Cardiac fibroblast (primary cell): ENCODE data around the gene PRKN.
A peak's percentile ranks its signal among the peaks of the same experiment; 100 is the strongest.

Experiments used
- DNase-seq, 2 donors: peaks; one replicate each; pipeline versions ENCODE4 v3.0.0 to v3.0.0-alpha.2; 2010; ENCODE audit warnings: low read depth in 2 of 2
- H3K4me3 ChIP-seq, 2 donors: replicated peaks in 1 of 2; 1 replicate in 1 of 2; 2 replicates in 1 of 2; pipeline ENCODE4 v1.5.1; 2011; ENCODE audit warnings: low read depth in 2 of 2, low read length in 2 of 2, mild to moderate bottlenecking in 2 of 2, moderate library complexity in 1 of 2
- TF ChIP-seq, protein P1 (sequence below): IDR thresholded peaks from one replicate; pipeline ENCODE4 v1.5.1; 2011; ENCODE audit warnings: low read depth, mild to moderate bottlenecking, low read length, inconsistent platforms

Gene PRKN

DNA sequence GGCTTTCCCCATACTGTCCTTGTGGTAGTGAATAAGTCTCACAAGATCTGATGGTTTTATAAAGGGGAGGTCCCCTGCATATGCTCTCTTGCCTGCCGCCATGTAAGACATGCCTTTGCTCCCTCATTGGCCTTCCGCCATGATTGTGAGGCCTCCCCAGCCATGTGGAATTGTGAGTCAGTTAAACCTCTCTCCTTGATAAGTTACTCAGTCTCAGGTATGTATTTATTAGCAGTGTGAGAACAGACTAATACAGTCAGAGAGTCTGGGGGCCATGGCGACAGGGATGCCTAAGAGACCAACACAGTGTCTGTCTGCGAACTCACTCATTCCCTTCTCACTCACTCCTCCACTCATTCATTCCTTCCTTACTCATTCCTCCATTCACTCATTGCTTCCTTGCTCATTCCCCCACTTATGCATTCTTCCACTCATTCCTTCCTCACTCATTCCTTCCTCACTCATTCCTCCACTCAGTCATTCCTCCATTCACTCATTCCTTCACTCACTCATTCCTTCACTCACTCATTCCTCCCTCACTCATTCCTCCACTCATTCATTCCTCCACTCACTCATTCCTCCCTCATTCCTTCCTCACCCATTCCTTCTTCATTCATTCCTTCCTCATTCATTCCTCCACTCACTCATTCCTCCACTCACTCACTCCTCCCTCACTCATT, 1316.2 kb downstream of the PRKN start:
- TF ChIP-seq, protein P1, sequence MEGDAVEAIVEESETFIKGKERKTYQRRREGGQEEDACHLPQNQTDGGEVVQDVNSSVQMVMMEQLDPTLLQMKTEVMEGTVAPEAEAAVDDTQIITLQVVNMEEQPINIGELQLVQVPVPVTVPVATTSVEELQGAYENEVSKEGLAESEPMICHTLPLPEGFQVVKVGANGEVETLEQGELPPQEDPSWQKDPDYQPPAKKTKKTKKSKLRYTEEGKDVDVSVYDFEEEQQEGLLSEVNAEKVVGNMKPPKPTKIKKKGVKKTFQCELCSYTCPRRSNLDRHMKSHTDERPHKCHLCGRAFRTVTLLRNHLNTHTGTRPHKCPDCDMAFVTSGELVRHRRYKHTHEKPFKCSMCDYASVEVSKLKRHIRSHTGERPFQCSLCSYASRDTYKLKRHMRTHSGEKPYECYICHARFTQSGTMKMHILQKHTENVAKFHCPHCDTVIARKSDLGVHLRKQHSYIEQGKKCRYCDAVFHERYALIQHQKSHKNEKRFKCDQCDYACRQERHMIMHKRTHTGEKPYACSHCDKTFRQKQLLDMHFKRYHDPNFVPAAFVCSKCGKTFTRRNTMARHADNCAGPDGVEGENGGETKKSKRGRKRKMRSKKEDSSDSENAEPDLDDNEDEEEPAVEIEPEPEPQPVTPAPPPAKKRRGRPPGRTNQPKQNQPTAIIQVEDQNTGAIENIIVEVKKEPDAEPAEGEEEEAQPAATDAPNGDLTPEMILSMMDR: no peak
- peak in 1 of 2 donors; percentile 38 for DNase-seq
- H3K4me3 ChIP-seq: no peak overlapping the region

DNA sequence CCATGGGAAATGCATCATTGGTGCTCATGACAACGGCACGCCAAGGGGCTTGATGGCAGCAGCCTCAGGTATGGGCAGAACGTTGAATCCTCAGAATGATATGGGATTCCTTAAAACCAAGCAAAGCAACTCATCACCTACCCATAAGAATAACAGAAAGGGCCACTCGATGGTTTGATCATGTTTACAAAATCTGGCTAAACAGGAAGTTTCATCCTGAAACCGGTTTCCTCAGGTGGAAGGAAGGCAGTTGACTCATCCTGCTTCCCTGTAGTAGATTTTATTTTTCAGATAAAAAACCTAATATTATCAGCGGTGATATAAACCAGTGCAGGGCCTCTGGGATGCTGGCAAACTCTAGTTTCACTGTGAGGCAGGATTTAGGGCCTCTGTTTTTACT, 1316.8 kb downstream of the PRKN start:
- H3K4me3 ChIP-seq: no peak overlapping the region
- TF ChIP-seq, protein P1: no peak
- no peak for DNase-seq

DNA sequence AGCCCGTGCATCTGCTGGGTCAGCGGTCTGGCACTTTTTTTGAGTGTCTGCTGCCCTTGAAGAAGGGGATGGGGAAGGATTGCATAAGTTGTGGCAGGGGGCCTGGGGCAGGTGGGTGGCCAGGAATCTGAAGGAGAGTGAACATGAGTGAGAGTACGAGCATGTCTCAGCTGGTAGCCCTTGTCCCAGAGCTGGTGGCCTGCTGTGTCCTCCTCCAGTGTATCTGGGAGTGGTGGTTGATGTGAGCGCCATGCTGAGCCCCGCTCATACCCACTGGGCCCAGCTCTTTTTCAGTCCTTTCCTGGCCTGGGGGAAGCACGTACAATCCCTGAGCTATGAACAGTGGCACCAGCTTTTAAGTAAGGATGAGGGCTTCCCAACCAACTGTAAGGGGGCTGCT, 1317.5 kb downstream of the PRKN start:
- TF ChIP-seq, protein P1: no peak
- no peak overlapping the region for H3K4me3 ChIP-seq
- DNase-seq: no peak

DNA sequence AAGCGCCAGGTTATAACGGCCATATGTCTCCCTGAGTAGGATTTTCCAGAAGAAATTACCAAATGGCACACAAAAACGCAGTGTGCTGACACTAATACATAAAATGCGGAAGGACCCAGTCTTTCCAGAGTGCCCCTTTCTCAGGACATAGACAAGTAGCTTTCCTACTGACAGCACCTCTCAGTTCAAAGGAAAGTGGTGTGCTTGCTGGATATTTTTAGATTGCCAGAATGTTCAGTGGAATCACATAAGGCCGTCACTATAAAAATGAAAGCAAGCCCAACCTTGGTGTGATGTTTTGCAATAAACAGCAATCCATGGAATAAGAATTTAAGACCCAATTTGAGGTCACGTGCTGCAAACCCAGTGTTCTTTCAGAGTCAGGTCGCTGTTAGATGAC, 1318.2 kb downstream of the PRKN start:
- no peak for DNase-seq
- TF ChIP-seq, protein P1: no peak
- H3K4me3 ChIP-seq: no peak overlapping the region

DNA sequence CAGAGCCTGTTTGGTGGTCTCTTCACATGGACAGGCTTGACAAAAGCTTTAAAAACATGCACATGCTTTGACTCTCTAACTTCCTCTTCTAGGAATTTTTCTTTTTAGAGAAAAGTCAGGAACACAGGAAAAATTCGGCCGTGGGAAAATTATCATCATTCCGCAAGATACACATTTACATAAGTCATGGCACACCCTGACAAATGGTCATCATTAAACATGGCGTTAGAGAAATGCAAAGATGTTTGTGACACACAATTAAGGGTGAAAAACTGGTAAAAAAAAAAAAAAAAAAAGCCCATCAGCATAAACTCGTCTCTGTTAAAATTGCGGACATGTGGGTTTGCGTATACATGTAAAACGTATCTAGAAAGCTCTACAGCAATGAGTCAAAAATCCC, 1319.5 kb downstream of the PRKN start:
- no peak overlapping the region for H3K4me3 ChIP-seq
- no peak for DNase-seq
- TF ChIP-seq, protein P1: no peak

DNA sequence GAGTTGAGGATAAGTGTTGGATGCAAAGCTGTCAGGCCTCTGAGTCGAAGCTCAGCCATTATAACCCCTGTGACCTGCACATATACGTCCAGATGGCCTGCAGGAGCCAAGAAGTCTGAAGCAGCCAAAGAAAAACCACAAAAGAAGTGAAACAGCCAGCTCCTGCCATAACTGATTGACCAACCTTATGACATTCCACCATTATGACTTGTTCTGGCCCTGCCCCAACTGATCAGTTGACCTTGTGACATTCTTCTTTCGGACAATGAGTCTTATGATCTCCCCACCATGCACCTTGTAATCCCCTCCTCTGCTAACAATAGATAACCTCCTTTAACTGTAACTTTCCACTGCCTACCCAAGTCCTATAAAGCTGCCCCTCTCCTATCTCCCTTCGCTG, 1320.0 kb downstream of the PRKN start:
- DNase-seq: peak; percentile 64 to 87
- TF ChIP-seq, protein P1: no peak
- H3K4me3 ChIP-seq: no peak overlapping the region

DNA sequence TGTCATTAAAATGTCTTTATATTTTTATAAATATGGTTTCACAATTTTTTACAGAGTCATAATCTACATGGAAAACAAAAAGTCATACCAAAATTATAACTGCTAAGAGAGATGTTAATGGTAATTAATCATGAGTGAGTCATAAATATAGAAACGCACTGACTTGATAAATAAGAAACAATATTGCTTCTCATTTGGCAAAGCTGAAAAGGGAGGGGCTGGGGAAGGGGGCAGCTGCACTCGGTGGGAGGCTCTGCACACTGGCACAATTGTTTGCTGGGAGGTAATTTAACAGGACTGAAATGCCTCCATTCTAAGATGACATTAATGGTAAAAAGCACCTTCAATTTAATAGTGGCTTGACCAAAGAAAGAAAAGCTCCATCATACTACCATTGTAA, 1320.5 kb downstream of the PRKN start:
- no peak overlapping the region for H3K4me3 ChIP-seq
- peak in 1 of 2 donors; percentile 20 for DNase-seq
- TF ChIP-seq, protein P1: no peak
